Fibroblast of skin of left biceps (primary cell): Measurements from ENCODE around the gene STK24.
A peak's percentile ranks its signal among the peaks of the same experiment; 100 is the strongest.

ENCODE experiments used
- DNase-seq, 2 experiments: peaks; one replicate each; pipeline ENCODE4 v3.0.0-alpha.2; 2013; ENCODE audit warnings: low read depth in 2 of 2

The STK24 gene

GRCh38 chr13:98473788-98474144 lies 103.1 kb downstream of the STK24 start:
- no peak for DNase-seq

GRCh38 chr13:98473135-98473787 lies 103.6 kb downstream of the STK24 start:
- no peak for DNase-seq

- no peak for DNase-seq
Measured at GRCh38 chr13:98471934-98472333, 105.0 kb downstream of the STK24 start.

- DNase-seq = no peak
Measured at GRCh38 chr13:98470920-98471319, 106.0 kb downstream of the STK24 start.

GRCh38 chr13:98468929-98469328 lies 108.0 kb downstream of the STK24 start:
- DNase-seq = no peak

GRCh38 chr13:98468361-98468760 lies 108.5 kb downstream of the STK24 start:
- DNase-seq = no peak

- no peak for DNase-seq
Measured at GRCh38 chr13:98467263-98467985, 109.5 kb downstream of the STK24 start.

GRCh38 chr13:98466634-98467236 lies 110.2 kb downstream of the STK24 start:
- DNase-seq = no peak

GRCh38 chr13:98462946-98463345 lies 114.0 kb downstream of the STK24 start:
- no peak for DNase-seq

GRCh38 chr13:98462241-98462882 lies 114.5 kb downstream of the STK24 start:
- no peak for DNase-seq

- no peak for DNase-seq
Measured at GRCh38 chr13:98461486-98462240, 115.2 kb downstream of the STK24 start.

- DNase-seq = no peak
Measured at GRCh38 chr13:98460516-98460915, 116.4 kb downstream of the STK24 start.

- DNase-seq = no peak
Measured at GRCh38 chr13:98459721-98460370, 117.1 kb downstream of the STK24 start.

GRCh38 chr13:98459171-98459681 lies 117.7 kb downstream of the STK24 start:
- DNase-seq = no peak

- DNase-seq = no peak
Measured at GRCh38 chr13:98458431-98458830, 118.5 kb downstream of the STK24 start.

GRCh38 chr13:98457053-98457452 lies 119.9 kb downstream of the STK24 start:
- no peak for DNase-seq

- DNase-seq = no peak
Measured at GRCh38 chr13:98456413-98456845, 120.5 kb downstream of the STK24 start.

GRCh38 chr13:98454389-98454881 lies 122.5 kb downstream of the STK24 start:
- DNase-seq = peak; percentile 88 to 91

- DNase-seq = peak; percentile 55 to 60
Measured at GRCh38 chr13:98452851-98453843, 123.8 kb downstream of the STK24 start.
